HG02623 (cell line): Measurements from ENCODE around the gene LCOR.
A peak's percentile ranks its signal among the peaks of the same experiment; 100 is the strongest.
"Not testable (repeated sequence)": the region's sequence is repeated elsewhere in the genome, so short reads cannot be mapped to it uniquely, and the experiment has no call there.

Experiments used
- ATAC-seq: cut with Tn5 transposase; IDR thresholded peaks from one replicate; pipeline ENCODE4 v1.9.1; 2021; ENCODE audit warnings: moderate library complexity; ENCODE audit not compliant: unreplicated experiment

LCOR gene

DNA sequence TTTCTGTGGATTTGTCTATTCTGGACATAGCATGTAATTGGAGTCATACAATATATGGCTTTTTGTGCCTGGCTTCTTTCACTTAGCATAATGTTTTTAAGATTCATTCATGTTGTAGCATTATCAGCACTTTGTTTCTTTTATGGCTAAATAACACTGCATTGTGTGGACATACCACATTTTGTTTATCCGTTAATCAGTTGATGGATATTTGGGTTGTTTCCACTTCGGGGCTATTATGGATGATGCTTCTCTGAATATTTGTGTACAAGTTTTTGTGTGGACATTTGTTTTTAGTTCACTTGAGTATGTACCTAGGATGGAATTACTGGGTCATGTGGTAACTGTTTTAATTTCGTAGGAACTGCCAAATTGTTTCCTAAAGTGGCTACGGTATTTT, 6.4 kb downstream of the LCOR start:
- no peak for ATAC-seq

DNA sequence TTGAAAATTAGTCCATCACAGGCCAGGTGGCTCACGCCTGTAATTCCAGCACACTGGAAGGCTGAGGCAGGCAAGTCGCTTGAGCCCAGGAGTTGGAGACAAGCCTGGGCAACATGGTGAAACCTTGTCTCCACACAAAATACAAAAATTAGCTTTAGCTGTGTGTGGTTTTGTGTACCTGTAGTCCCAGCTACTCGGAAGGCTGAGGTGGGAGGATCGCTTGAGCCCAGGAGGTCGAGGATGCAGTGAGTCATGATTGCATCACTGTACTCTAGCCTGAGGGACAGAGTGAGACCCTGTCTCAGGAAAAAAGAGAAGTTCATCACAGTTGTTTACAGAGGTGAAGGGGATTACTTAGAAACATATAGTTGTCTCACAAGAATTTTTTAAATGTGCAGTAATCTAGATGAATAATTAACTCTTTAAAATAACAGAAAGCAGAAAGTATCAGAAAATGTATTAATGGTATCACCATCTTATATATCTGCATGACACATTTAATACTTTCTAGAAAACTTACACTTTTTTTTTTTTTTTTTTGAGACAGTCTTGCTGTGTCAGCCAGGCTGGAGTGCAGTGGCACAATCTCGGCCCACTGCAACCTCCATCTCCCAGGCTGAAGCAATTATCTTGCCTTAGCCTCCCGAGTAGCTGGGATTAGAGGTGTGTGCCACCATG, 8.9 kb downstream of the LCOR start:
- ATAC-seq = no peak

DNA sequence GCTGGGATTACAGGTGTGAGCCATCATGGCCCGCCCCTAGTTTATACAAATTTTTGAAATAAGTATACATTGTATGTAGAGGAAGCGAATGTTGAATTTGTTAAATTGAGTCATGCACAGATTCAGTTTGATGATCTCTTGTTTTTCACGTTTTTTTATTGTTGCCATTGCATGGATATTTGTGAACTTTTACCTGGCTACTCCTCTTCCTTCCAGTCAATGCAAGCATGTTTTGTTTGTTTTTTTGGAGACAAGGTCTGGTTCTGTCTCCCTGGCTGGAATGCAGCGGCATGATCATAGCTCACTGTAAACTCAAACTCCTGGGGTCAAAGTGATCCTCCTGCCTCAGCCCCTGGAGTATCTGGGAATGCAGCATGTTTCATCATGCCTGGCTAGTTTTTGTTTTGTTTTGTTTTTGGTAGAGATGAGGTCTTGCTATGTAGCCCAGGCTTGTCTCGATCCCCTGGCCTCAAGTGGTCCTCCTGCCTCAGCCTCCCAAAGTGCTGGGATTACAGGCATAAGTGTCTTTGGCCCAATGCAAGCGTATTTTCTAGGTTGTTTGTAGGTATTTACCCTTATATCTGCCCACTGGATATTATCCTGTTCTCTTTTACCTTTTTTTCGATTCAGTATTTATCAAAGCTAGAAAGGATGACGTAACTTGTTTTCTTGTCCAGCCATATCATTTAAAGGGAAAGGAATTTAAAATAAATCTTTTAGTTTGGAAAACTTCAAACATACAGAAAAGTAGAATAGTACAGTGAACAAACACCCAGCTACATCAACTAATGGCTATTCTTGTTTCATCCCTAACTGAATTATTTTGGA, 11.0 kb downstream of the LCOR start:
- no peak for ATAC-seq

- ATAC-seq = no peak
Measured at GRCh38 chr10:96843823-96844222, 11.7 kb downstream of the LCOR start.

DNA sequence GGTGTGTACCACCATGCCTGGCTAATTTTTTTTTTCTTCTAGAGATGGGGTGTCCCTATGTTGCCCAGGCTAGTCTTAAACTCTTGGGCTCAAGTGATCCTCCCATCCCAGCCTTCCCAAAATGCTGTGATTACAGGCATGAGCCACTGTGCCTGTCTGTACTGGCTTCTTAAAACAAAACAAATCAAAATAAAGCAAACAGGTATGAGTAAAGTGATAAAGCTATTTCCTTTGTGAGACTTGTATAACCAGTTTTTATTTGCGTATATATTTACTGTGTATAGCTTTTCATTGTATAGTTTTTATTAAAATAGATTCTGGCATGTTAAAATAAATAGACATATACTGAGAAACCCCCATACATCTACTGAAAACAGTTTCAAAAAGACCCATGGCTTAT, 14.3 kb downstream of the LCOR start:
- no peak for ATAC-seq

- ATAC-seq = no peak
Measured at GRCh38 chr10:96846926-96847325, 14.8 kb downstream of the LCOR start.

- not testable (repeated sequence) for ATAC-seq
Measured at GRCh38 chr10:96847356-96847755, 15.3 kb downstream of the LCOR start.

GRCh38 chr10:96850113-96850512, 18.0 kb downstream of the LCOR start:
- no peak for ATAC-seq

- no peak for ATAC-seq
Measured at GRCh38 chr10:96850825-96851224, 18.7 kb downstream of the LCOR start.

DNA sequence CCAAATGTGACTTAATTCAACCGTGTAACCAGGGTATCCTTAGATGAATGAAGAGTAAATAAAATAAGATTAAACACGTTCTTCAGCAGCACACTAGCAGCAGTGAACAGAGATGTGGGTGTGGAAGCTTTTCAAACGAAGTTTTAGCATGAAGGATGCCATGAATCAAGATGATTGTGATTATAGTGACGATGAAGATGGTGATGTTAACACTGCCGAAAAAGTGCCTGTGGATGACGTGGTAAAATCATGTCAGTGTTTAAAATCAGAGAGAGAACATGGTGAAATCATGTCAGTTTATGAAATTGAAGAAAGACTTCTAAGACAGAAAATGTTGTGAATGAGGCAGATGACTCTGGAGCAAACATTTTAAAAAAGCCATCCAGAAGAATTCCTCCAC, 19.2 kb downstream of the LCOR start:
- no peak for ATAC-seq

DNA sequence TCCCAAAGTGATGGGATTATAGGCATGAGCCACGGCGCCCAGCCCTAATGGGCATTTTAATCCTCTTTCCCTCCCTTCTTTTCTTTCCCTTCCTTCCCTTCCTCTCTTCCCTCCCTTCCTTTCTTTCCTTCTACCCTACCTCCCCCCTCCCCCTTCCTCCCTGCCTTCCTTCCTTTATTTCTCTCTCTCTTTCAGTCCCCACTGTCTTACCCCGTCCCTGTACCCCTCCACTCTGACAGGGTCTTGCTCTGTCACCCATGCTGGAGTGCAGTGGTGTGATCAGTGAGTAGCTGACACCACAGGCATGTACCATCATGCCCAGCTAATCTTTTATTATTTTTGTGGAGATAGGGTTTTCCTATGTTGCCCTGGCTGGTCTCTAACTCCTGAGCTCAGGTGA, 24.2 kb downstream of the LCOR start:
- ATAC-seq = no peak

DNA sequence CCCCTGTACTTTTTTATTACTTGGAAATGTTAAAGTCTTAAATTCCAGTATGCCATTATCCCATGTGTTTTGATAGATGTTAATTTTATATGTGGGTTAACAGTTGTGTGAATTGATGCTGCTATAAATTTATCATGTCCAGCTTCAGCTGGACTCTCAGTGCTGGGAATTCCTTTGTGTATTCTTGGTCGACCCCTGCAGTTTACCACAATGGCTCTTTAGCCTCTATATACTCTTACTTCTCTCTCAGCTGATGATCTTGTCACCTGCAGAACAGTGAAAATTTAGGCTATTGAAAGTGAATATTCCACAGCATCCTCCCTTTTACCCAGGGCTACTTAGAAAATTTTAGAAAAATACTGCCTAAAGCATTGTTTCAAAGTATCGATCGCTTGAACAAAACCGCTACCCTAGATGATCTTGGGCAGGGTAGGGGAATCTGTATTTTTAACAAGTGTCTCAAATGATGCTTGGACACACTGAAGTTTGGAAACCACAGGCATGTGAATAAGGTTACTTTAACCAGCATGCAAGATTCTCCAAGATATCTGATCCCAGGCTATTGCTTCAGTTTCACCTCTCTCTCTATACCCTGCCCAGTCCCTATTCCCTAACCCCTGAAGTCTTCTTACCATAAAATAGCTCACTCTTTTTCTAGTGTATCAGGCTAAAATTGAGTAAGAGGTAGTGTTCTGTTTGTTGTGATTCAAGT, 25.4 kb downstream of the LCOR start:
- ATAC-seq = no peak

DNA sequence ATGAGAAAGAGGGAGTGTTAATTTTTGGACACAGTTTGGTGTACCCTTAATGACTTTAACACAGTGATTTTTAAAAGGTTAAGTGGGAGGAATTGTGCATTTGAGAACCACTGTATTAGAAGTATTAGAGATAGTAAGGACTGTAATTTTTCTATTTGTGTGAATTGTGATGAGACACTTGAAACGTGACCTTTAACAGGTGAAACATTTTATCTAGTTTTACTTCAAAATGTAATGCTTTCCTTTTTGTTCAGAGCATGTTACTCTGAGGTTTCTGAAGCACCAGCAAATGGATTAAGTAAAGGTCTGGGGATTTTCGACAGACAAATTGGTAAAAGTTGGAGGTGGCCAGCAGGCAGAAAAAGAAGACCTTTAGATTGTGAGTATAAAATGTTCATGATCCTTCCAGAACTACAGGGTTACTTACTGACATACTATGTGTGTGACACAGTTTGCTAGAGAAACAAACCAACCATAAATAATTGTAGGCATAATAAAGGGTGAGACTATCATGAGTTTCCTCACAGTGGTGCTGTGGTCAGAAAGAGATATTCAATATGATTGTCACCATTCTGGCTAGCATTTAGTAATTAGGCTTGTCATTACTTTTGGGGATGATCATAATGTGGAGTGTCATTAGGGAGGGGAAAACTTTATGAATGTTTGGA, 26.1 kb downstream of the LCOR start:
- no peak for ATAC-seq

DNA sequence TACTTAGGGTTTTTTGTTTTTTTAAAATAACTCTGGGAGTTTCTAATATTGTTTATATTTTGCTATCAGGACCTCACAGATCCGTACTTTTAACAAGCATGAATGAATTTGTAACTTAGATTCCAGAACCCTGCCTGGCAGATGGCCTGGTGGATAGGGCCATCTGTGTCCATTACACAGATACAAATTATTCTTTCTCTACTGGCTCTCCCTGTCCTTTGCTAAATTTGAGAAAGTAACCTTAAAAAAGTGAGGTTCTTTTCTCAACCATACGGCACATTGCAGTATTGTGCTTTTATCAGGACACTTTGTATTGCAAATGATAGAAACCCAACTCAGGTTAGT, 26.6 kb downstream of the LCOR start:
- no peak for ATAC-seq

- ATAC-seq = no peak
Measured at GRCh38 chr10:96860631-96861277, 28.7 kb downstream of the LCOR start.

DNA sequence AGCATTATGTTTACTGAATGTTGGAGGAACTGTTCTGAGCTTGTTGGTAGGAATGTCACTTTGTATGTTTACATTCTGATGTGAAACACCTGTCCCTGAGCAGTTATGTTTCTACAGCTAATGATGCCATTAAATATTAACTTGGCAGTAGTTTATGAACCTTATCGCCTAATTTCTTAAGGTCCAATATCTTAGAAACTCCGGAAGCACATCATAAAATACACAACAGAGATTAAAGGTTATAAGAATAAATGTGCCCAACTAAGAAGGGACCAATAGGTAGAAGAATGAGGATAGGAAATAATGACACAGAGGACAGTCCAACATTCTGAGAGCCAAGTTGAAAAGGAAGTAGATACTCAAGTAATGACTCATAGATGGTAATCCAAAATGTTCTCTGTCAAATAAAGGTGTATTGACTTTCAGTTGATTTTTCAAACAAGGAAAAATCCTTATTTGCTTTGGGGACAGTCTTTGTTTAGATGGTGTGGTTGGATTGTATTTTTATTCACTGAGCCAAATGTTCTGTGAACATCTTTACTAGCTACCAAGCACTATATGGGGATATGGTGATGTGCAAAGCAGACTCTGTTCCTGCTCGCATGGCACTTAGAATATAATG, 31.9 kb downstream of the LCOR start:
- ATAC-seq = peak; percentile 55

DNA sequence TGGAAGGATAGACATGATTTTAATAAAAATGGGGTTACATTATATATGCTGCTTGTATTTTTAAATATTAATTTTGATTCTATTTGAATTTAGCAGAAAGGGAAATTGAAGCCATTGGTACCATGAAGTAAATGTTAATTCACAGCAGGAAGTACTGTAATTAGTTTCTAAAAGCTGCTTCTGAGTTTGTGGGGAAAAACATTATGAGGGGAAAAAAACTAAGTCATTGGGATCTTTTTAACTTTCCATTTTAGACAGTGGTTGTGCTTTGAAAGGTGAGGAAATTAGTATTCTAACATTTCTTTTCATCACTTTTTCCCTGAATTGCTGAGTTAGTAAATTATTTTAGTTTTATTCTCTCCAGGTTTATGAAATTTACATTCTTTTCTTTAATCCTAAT, 41.0 kb downstream of the LCOR start:
- ATAC-seq = no peak

DNA sequence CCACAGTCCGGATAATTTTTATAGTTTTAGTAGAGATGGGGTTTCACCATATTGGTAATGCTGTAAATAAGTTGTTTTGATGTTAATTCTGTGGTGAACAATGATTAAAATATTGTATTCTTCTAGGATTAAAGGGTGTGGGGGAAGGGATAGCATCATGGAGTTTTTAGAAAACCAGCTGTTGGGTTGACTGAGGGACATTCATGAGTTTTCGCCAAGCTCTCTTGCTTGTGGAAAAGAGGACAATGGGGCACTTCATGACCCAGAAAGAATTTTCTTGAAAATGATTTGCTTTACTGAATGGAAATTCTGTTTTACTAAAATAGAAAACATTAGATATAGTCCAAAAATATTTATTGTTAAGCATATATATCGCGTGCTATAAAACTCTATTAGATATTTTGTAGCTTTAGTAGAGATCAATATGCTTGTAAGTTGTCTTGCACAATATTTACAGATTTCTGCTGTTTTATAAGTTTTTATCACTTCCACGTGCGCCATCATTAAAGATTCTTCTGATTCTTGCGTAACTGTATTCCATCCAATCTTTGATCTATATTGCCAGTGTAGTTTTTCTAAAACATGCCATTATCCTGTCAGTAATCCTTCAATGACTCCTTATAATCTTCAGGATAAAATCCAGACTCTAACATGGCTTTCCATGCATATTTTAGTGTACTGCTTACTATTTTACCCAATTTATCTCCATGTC, 41.8 kb downstream of the LCOR start:
- no peak for ATAC-seq

GRCh38 chr10:96878057-96878456, 46.0 kb downstream of the LCOR start:
- ATAC-seq = no peak

DNA sequence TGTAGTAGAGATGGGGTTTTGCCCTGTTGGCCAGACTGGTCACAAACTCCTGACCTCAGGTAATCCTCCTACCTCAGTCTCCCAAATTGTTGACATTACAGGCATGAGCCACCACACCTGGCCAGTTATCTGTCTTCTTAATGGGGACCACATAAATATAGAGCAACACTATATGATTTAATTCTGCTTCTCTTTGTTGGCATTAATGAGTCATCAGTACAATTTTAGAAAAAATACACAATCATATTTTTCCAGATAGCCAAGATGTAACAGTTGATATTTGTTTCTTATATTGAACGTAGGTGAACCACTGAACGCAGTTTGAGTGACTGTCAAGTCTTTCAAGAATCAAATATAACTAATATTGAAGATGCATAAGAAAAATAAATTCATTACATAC, 48.5 kb downstream of the LCOR start:
- ATAC-seq = no peak
